ENCODE data around the gene GASK1A. TPM values are rescaled to one million over a fixed set of nuclear protein-coding genes. Genes with fewer than 3 reads are reported as not detected.

GASK1A gene
- total RNA-seq, 2 experiments from 2014 or later: not detected

- ChIA-PET CTCF (ENCODE audit: unreplicated experiment) (no interaction called here), POLR2A (no interaction called here)
- Histone ChIP-seq H3K36me3 (ENCODE audit: insufficient read depth, low read length) (no peaks in the 10 kb centered on the region), H2AFZ (ENCODE audit: low read length) (no peak overlapping the region), H3K4me1 (ENCODE audit: insufficient read depth, low read length, poor library complexity, severe bottlenecking) (no peaks in the 10 kb centered on the region), H3K4me3 (ENCODE audit: low read depth, low read length, poor library complexity, severe bottlenecking) (no peak overlapping the region), H3K79me2 (ENCODE audit: insufficient read depth, low read depth, low read length) (no peaks in the 10 kb centered on the region), H3K9me2 (ENCODE audit: insufficient read depth, low read length) (no peaks in the 10 kb centered on the region), H3K9me3 (ENCODE audit: low read length) (no peaks in the 10 kb centered on the region), H3K4me2 (ENCODE audit: low read length) (no peak overlapping the region), H3K27ac (ENCODE audit: low read depth, low read length, poor library complexity, severe bottlenecking) (no peak overlapping the region), H4K20me1 (ENCODE audit: insufficient read depth, low read length) (no peaks in the 10 kb centered on the region)
- intact Hi-C loops (cut with micrococcal nuclease; ENCODE audit: unreplicated experiment): no loop called here
- BruUV-seq (replicated peaks): no TSS peak
- TF ChIP-seq EZH2phosphoT487 (IDR thresholded peaks at IDR 0.05; ENCODE audit: borderline replicate concordance, low read depth, low read length): no peak
- no peak for TF ChIP-seq CTCF (conservative IDR thresholded peaks at IDR 0.05; ENCODE audit: low read length)
- no peak for DNase-seq (ENCODE audit: low spot score)
Measured at GRCh38 chr3:43032646-43033628, 53.8 kb downstream of the GASK1A start.

- Histone ChIP-seq H3K79me2 (ENCODE audit: insufficient read depth, low read depth, low read length) (no peaks in the 10 kb centered on the region), H3K4me1 (ENCODE audit: insufficient read depth, low read length, poor library complexity, severe bottlenecking) (no peaks in the 10 kb centered on the region), H4K20me1 (ENCODE audit: insufficient read depth, low read length) (no peaks in the 10 kb centered on the region), H2AFZ (ENCODE audit: low read length) (no peak overlapping the region), H3K4me2 (ENCODE audit: low read length) (no peak overlapping the region), H3K9me2 (ENCODE audit: insufficient read depth, low read length) (no peaks in the 10 kb centered on the region), H3K27ac (ENCODE audit: low read depth, low read length, poor library complexity, severe bottlenecking) (no peak overlapping the region), H3K36me3 (ENCODE audit: insufficient read depth, low read length) (no peaks in the 10 kb centered on the region), H3K4me3 (ENCODE audit: low read depth, low read length, poor library complexity, severe bottlenecking) (no peak overlapping the region), H3K9me3 (ENCODE audit: low read length) (no peaks in the 10 kb centered on the region)
- intact Hi-C loops (cut with micrococcal nuclease; ENCODE audit: unreplicated experiment): no loop called here
- BruUV-seq (replicated peaks): no TSS peak
- CTCF ChIA-PET (ENCODE audit: unreplicated experiment): no interaction called here
- DNase-seq (ENCODE audit: low spot score): no peak
- POLR2A ChIA-PET: no interaction called here
- no peak for TF ChIP-seq EZH2phosphoT487 (IDR thresholded peaks at IDR 0.05; ENCODE audit: borderline replicate concordance, low read depth, low read length)
- TF ChIP-seq CTCF (conservative IDR thresholded peaks at IDR 0.05; ENCODE audit: low read length): no peak
Measured at GRCh38 chr3:43034200-43034599, 55.1 kb downstream of the GASK1A start.

- no peak for DNase-seq (ENCODE audit: low spot score)
- no peaks in the 10 kb centered on the region for H3K4me1 ChIP-seq (ENCODE audit: insufficient read depth, low read length, poor library complexity, severe bottlenecking)
- POLR2A ChIA-PET: no interaction called here
- H3K9me2 ChIP-seq (ENCODE audit: insufficient read depth, low read length): no peaks in the 10 kb centered on the region
- no peaks in the 10 kb centered on the region for H3K36me3 ChIP-seq (ENCODE audit: insufficient read depth, low read length)
- H2AFZ ChIP-seq (ENCODE audit: low read length): no peak overlapping the region
- no peaks in the 10 kb centered on the region for H3K79me2 ChIP-seq (ENCODE audit: insufficient read depth, low read depth, low read length)
- BruUV-seq (replicated peaks): no TSS peak
- no peak overlapping the region for H3K4me2 ChIP-seq (ENCODE audit: low read length)
- no peak overlapping the region for H3K4me3 ChIP-seq (ENCODE audit: low read depth, low read length, poor library complexity, severe bottlenecking)
- no peaks in the 10 kb centered on the region for H3K9me3 ChIP-seq (ENCODE audit: low read length)
- intact Hi-C loops (cut with micrococcal nuclease; ENCODE audit: unreplicated experiment): no loop called here
- CTCF ChIA-PET (ENCODE audit: unreplicated experiment): no interaction called here
- H4K20me1 ChIP-seq (ENCODE audit: insufficient read depth, low read length): no peaks in the 10 kb centered on the region
- no peak overlapping the region for H3K27ac ChIP-seq (ENCODE audit: low read depth, low read length, poor library complexity, severe bottlenecking)
- TF ChIP-seq EZH2phosphoT487 (IDR thresholded peaks at IDR 0.05; ENCODE audit: borderline replicate concordance, low read depth, low read length) (no peak), CTCF (conservative IDR thresholded peaks at IDR 0.05; ENCODE audit: low read length) (no peak)
Measured at GRCh38 chr3:43034911-43035310, 55.8 kb downstream of the GASK1A start.

All from OCI-LY7 (cell line).